ENCODE measurements around the gene BNIPL. TPM values are rescaled to one million over a fixed set of nuclear protein-coding genes. Genes with fewer than 3 reads are reported as not detected.

Gene BNIPL
- total and polyA plus RNA-seq, 2 of the 8 experiments (the other 6 are each of a cell fraction or from before 2014, with no cell fraction given): 2.4 to 3.3 TPM

DNA sequence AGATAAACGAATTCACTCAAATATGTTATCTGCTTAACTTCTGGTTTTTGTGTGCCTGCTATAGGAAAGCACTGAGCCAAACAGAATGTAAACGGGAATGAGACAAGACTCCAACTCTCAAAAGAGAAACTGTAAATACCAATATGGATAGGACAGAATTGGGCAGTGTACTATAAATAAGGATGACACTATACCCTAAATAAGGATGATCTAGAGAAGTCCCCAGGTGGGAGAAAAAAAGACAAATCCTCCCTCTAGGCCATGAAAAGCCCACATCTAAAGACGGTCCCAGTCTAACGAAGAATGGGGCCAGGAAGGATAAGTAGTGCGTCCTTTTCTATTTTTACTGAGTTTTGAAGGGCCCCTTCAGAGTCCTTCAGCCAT is 32.7 kb downstream of the BNIPL start:
- Histone ChIP-seq H2BK5ac (ENCODE audit: low read depth, low read length) (no peak overlapping the region), H3K23me2 (ENCODE audit: low read depth, low read length) (peaks cover 5% of the 10 kb centered on the region; the same call in 1 of the 2 replicates), H2BK20ac (ENCODE audit: low read length) (no peak overlapping the region), H3K79me2 (ENCODE audit: control insufficient read depth in 1 of 2, insufficient read depth in 2 of 2, low read length in 2 of 2) (peaks cover 0 to 27% of the 10 kb centered on the region in 2 experiments; a peak in 2 of 4 replicates), H3K14ac (ENCODE audit: insufficient read length) (no peak overlapping the region), H2BK120ac (replicated peaks; ENCODE audit: low read depth, low read length) (no peak overlapping the region), H3K23ac (ENCODE audit: insufficient read length) (no peak overlapping the region), H2BK12ac (ENCODE audit: low read depth, low read length) (no peak overlapping the region), H3K27me3 (replicated peaks in 1 of 4; ENCODE audit: control insufficient read depth in 3 of 4, extremely low read depth in 1 of 4, insufficient read depth in 3 of 4, low read length in 3 of 4) (no peaks in the 10 kb centered on the region), H4K5ac (ENCODE audit: insufficient read length, low read depth, low read length) (no peak overlapping the region), H3K79me1 (ENCODE audit: low read depth, low read length) (no peaks in the 10 kb centered on the region; the same call in 1 of the 2 replicates), H3K4me3 (ENCODE audit: extremely low read depth in 1 of 4, insufficient read depth in 2 of 4, low read depth in 3 of 4, low read length in 4 of 4) (no peak overlapping the region), H2BK15ac (ENCODE audit: low read length) (no peak overlapping the region), H4K91ac (replicated peaks; ENCODE audit: insufficient read length, low read length) (no peak overlapping the region), H3K56ac (replicated peaks; ENCODE audit: insufficient read length, low read depth, low read length) (no peak overlapping the region), H3K4ac (replicated peaks; ENCODE audit: insufficient read length, low read depth, low read length) (no peak overlapping the region), H4K20me1 (replicated peaks in 1 of 2; ENCODE audit: control insufficient read depth in 1 of 2, insufficient read depth in 2 of 2, low read length in 2 of 2) (peaks cover 0 to 3% of the 10 kb centered on the region in 2 experiments), H3K18ac (ENCODE audit: extremely low read depth, low read length) (no peak overlapping the region), H3K9ac (replicated peaks in 1 of 4; ENCODE audit: extremely low read depth in 1 of 4, low read depth in 3 of 4, low read length in 3 of 4) (no peak overlapping the region), H3K9me3 (ENCODE audit: insufficient read depth in 2 of 2, low read depth in 1 of 2, low read length in 1 of 2) (no peaks in the 10 kb centered on the region), H3K4me1 (replicated peaks in 1 of 4; ENCODE audit: control insufficient read depth in 3 of 4, insufficient read depth in 4 of 4, low read length in 3 of 4) (peaks cover 0 to 4% (median 2%) of the 10 kb centered on the region in 4 experiments; a peak in 2 of 7 replicates), H4K8ac (ENCODE audit: extremely low read depth, insufficient read depth, low read length) (no peak overlapping the region), H3K4me2 (ENCODE audit: insufficient read depth in 1 of 2, low read depth in 2 of 2, low read length in 2 of 2) (no peak overlapping the region; a peak in 1 of 4 replicates), H3K36me3 (ENCODE audit: control insufficient read depth in 2 of 4, insufficient read depth in 4 of 4, low read length in 3 of 4) (peaks cover 0 to 8% (median 0%) of the 10 kb centered on the region in 4 experiments; a peak in 6 of 8 replicates), H2AFZ (ENCODE audit: low read length) (no peak overlapping the region), H3K27ac (ENCODE audit: low read depth, low read length) (no peak overlapping the region), H2AK5ac (ENCODE audit: low read depth, low read length) (no peak overlapping the region)
- WGBS, 2 experiments (ENCODE audit: extremely low coverage in 1 of 2, insufficient coverage in 1 of 2, insufficient read length in 1 of 2, insufficient replicate concordance in 2 of 2, low coverage in 1 of 2, low lambda C conversion rate in 2 of 2, missing lambda C conversion rate in 1 of 2): 88% methylated on average over 5 of the region's 5 CpGs; no CpG with 5 or more reads in 1 of the 2 experiments
- FAIRE-seq (no peak), DNase-seq (ENCODE audit: low read depth in 1 of 2, low spot score in 2 of 2) (no peak)
- no peak for TF ChIP-seq CBX8 (IDR thresholded peaks at IDR 0.05; ENCODE audit: borderline replicate concordance, low read depth, low read length)
- no peak for TF ChIP-seq HDAC2 (IDR thresholded peaks at IDR 0.05; ENCODE audit: borderline replicate concordance in 1 of 2, low read depth in 2 of 2, low read length in 2 of 2)
- TF ChIP-seq TAF7 (optimal IDR thresholded peaks at IDR 0.05; ENCODE audit: borderline replicate concordance, low read depth, low read length): no peak
- no peak for TF ChIP-seq CHD1 (IDR thresholded peaks at IDR 0.05; ENCODE audit: low read depth, low read length)
- TF ChIP-seq ASH2L (IDR thresholded peaks at IDR 0.05; ENCODE audit: low read length): no peak
- TF ChIP-seq RFX5 (IDR thresholded peaks at IDR 0.05; ENCODE audit: borderline replicate concordance, low read depth, low read length): no peak
- no peak for TF ChIP-seq TEAD4 (IDR thresholded peaks at IDR 0.05; ENCODE audit: low read depth, low read length)
- TF ChIP-seq ZNF274 (IDR thresholded peaks at IDR 0.05; ENCODE audit: borderline replicate concordance, extremely low read depth, low read length): no peak
- TF ChIP-seq JUN (IDR thresholded peaks at IDR 0.05; ENCODE audit: low read depth, low read length): no peak
- no peak for TF ChIP-seq BCL11A (IDR thresholded peaks at IDR 0.05; ENCODE audit: low read depth in 2 of 2, low read length in 2 of 2)
- no peak for TF ChIP-seq CHD2 (IDR thresholded peaks at IDR 0.05; ENCODE audit: low read length)
- TF ChIP-seq RBBP5 (IDR thresholded peaks at IDR 0.05; ENCODE audit: borderline replicate concordance, low read depth, low read length): no peak
- no peak for TF ChIP-seq POLR2AphosphoS5 (IDR thresholded peaks at IDR 0.05; ENCODE audit: low read depth, low read length)
- ChIA-PET CTCF (ENCODE audit: partially characterized antibody) (no interaction called here), POLR2A (ENCODE audit: partially characterized antibody) (interaction anchor here (3.5 kb wide), 1 partner anchor 9 kb away, joined by 47 read pairs; the partner anchor contains the start of genes CDC42SE1 and MLLT11)

Data from H1 (cell line).